ENCODE measurements around the gene PPL.

DNA sequence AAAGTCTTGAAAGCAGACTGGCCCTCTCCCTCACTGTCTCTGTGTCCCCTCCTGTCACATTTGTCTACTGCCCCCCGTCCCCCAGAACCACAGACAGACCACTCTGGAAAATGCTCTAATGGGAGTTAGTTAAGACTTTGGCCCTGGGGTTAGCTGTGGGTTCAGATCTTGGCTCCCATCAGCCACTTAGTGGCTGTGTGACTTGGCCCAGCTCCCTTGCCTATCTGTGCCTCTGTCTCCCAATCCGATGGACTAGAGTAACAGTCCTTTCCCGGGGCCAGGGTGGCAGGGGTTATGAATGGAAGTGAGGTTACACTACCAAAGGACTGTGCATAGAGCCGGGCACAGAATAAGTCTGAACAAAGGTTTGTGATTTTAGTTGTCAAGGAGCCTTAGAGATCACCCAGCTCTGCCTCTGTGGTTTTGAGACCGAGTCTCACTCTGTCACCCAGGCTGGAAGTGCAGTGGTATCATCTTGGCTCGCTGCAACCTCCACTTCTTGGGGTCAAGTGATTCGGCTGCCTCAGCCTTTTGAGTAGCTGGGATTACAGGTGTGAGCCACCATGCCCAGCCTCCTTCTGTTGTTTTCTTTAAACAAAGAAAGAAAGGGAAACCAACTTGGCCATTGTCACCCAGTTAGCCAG lies 23.7 kb downstream of the PPL start:
- TF ChIP-seq, protein P1, sequence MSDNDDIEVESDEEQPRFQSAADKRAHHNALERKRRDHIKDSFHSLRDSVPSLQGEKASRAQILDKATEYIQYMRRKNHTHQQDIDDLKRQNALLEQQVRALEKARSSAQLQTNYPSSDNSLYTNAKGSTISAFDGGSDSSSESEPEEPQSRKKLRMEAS (IDR thresholded peaks at IDR 0.05; ENCODE audit: insufficient read depth, insufficient read length): no peak
- TF ChIP-seq EZH2 (IDR thresholded peaks at IDR 0.05; ENCODE audit: borderline replicate concordance, low read depth, low read length, severe bottlenecking): no peak
- no peak for TF ChIP-seq POLR2A (IDR thresholded peaks at IDR 0.05; ENCODE audit: low read depth, low read length)
- TF ChIP-seq CTCF (IDR thresholded peaks at IDR 0.05; ENCODE audit: extremely low read depth in 1 of 2, insufficient read depth in 1 of 2, low read depth in 1 of 2, low read length in 2 of 2): no peak
- TF ChIP-seq POLR2AphosphoS5 (IDR thresholded peaks at IDR 0.05; ENCODE audit: insufficient read depth, low read depth, low read length): no peak
- TF ChIP-seq JUN (IDR thresholded peaks at IDR 0.05; ENCODE audit: borderline replicate concordance, insufficient read depth, insufficient read length, low read depth): no peak
- TF ChIP-seq FOS (IDR thresholded peaks at IDR 0.05; ENCODE audit: borderline replicate concordance, insufficient read depth, low read length): no peak
- no peak for TF ChIP-seq GATA2 (IDR thresholded peaks at IDR 0.05; ENCODE audit: insufficient read depth, insufficient read length, low read depth, low read length)
- no peak for TF ChIP-seq MYC (IDR thresholded peaks at IDR 0.05; ENCODE audit: low read depth, low read length)
